HUDEP-2 (cell line): Measurements from ENCODE around the gene VEGFB.
A peak's percentile ranks its signal among the peaks of the same experiment; 100 is the strongest.

Source experiments
- DNase-seq, 76 experiments: peaks; one replicate each; lab custom pipeline; 2025; ENCODE audit not compliant: unreplicated experiment in 76 of 76; lab: John Stamatoyannopoulos, UW

The VEGFB gene

GRCh38 chr11:64258356-64258755 lies 24.0 kb downstream of the VEGFB start:
- DNase-seq: no peak

- no peak for DNase-seq
These were observed 24.7 kb downstream of the VEGFB start for GRCh38 chr11:64258946-64259532.

- no peak for DNase-seq
These were observed 25.2 kb downstream of the VEGFB start for GRCh38 chr11:64259533-64260067.

- no peak for DNase-seq
These were observed 25.8 kb downstream of the VEGFB start for GRCh38 chr11:64260147-64260708.

GRCh38 chr11:64261556-64262080 lies 27.2 kb downstream of the VEGFB start:
- DNase-seq: no peak

DNA sequence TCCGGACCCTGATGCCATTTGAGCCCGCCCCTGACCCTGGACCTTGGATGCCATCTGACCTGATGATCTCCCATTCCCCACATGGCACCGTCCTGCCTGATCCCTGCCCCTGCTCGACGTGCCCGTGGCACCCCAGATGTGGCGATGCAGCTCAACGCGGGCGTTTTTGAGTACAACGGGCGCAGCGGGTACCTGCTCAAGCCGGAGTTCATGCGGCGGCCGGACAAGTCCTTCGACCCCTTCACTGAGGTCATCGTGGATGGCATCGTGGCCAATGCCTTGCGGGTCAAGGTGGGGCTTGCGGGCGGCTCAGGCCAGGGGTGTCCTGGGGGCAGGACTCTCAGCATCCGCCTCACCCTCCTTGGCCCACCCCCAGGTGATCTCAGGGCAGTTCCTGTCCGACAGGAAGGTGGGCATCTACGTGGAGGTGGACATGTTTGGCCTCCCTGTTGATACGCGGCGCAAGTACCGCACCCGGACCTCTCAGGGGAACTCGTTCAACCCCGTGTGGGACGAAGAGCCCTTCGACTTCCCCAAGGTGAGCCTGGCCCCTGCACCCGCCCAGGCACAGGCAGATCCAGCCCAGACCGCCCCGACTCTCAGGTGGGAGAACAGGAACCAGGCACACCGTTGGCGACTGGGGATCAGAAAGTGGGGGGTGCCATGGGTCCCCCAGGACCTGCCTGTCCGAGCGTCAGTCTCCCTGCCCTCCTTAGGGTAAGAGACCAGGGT lies 28.1 kb downstream of the VEGFB start:
- no peak for DNase-seq

DNA sequence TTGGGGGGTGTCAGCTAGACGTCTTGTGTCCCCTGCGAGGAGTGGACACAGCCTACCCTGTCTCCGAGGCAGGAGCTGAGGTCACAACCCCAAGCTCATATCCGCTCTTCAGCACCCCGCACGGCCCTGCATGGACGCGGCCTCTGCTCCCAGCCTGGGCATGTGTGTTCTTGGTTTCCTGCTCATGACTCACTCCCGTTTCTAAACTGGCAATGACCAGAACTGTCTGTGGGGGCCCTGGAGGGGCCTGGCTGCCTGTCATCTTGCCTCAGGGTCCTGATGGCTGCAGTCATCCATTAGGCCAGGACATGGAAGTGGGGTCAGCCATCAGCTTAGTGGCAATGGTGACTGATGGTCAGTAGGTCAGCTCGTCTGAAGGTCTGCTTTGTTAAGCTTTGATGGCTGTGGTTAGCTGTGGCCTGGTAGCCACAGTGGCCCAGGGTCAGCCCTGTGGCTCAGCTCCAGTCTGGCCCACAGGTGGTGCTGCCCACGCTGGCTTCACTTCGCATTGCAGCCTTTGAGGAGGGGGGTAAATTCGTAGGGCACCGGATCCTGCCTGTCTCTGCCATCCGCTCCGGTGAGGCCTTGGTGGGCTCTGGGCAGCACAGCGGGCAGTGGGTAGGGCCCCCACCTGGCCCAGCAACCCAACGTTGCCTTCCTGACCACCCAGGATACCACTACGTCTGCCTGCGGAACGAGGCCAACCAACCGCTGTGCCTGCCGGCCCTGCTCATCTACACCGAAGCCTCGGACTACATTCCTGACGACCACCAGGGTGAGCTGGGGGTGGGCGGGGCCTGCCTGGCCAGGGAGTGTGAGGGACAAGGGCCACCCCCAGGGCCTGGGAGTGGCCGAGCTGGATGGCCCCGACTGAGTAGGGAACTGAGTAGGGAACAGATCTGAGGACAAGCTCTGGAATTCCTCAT lies 28.9 kb downstream of the VEGFB start:
- no peak for DNase-seq

DNA sequence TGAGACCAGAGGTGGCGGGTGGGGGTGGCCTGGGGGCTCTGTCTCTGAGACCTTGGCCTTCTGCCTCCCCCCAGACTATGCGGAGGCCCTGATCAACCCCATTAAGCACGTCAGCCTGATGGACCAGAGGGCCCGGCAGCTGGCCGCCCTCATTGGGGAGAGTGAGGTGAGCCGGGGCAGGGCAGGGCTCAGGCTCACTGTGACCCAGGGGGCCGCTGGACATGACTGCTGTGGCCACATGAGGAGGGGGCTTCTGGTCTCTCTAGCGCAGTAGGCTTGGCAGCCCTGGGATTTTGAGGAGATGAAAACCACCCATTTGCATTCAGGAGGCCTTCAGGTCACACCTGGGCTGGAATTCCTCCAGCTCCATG lies 29.5 kb downstream of the VEGFB start:
- DNase-seq: no peak

DNA sequence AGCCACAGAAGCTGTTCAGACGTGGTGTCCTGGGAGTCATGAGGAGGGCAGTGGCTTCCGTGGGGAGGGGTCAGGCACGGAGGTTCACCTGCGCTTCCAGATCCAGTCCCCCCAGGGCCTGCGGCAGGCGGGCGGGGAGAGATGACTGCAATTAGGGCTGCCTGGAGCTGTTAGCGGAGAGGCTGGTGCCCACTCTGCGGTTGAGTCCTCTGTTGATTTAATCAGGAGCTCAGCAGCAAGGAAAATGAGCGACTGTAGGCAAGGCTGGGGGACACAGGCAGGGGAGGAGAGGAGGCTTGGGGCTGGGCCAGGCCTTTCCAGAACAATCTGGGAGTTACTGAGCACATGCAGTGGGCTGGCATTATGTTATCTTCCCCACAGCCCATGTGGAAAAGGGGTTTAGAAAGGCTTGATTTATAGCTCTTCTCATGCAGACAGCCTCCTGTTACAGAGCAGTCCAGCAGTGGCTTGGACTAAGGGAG lies 30.0 kb downstream of the VEGFB start:
- DNase-seq: no peak

DNA sequence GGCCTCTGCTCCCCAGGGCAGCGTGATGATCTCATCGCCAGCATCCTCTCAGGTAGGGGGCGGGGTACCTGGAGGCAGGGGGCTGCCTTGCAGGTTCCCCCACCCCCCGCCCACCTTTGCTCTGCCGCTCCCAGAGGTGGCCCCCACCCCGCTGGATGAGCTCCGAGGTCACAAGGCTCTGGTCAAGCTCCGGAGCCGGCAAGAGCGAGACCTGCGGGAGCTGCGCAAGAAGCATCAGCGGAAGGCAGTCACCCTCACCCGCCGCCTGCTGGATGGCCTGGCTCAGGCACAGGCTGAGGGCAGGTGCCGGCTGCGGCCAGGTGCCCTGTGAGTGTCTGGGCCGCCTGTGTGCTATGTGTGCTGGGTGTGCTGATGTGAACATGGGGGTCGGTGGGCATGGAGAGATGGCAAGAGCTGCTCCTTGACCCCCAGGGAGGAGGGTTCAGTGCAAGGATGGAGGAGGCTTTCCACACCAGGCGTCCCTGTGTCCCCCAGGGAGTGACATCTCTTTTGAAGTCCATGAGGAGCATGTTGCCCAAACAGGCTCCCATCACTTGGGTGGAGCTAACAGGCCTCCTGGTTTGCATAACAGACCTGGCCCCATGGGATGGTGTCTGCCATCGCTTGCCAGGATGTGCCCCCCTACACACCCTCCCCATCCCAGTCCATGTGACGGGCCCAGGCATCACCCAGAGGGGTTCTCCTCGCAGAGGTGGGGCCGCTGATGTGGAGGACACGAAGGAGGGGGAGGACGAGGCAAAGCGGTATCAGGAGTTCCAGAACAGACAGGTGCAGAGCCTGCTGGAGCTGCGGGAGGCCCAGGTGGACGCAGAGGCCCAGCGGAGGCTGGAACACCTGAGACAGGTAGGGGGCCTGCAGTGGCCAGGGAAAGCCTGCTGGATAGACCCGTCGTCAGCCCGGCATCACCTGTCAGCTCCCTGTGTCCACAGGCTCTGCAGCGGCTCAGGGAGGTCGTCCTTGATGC lies 31.1 kb downstream of the VEGFB start:
- no peak for DNase-seq

- DNase-seq: no peak
These were observed 32.0 kb downstream of the VEGFB start for GRCh38 chr11:64266339-64266738.

DNA sequence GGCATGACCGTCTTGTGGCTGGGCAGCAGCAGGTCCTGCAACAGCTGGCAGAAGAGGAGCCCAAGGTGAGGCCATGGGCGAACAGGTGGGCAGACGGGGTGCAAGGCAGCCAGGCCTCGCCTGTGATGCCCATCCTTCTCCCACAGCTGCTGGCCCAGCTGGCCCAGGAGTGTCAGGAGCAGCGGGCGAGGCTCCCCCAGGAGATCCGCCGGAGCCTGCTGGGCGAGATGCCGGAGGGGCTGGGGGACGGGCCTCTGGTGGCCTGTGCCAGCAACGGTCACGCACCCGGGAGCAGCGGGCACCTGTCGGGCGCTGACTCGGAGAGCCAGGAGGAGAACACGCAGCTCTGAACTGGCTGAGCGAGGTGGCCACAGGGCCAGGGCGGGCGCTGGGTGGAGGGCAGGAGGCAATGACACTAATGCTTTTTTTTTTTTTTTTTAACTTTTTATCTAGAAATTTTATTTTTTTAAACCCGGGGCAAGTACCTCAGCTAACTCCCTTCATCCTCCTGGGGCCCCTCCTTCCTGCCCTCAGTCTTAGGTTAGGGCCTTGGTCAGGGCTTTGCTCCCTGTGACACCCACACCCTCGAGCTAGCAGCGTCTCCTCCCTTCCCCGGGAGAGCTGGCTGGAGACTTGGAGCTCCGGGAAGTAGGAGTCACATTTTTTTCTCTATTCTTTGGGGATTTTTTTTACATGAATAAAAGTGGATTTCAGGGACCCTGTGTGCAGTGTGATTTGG lies 33.0 kb downstream of the VEGFB start:
- DNase-seq: no peak

- peak in 45 of 76 experiments; percentile 10 to 63 (median 41) for DNase-seq
These were observed 33.9 kb downstream of the VEGFB start for GRCh38 chr11:64268025-64268892.

DNA sequence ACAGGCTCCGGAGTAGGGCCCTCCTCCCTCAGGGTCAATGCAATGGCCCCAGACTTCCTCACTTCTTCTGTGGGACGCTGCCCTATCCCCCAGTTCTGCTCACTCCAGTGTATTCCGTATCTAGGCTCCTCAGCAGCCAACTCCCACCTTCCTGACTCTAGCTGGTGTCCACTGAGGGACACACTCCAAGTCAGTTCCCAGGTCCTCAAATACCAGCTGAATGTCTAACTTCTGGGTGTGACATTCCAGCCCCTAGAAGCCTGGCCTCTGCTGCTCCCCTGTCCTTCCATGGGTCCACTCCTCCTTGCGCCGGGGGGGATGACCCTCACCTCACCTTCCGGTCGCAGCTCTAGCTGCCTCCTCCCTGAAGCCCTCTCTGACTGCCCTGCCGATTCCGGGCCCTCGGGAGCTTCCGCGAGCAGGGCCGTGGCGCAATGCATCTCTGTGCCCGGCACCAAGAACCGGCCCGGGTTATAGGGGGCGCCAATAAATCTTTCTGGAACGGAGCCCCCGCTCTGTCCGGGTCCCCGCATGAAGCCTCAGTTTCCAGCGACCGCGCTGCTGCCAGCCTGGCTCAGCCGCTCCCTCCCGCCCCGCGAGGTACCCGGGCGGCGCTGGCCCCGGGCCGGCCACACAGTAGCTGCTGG lies 34.6 kb downstream of the VEGFB start:
- peak in 48 of 76 experiments; percentile 9 to 72 (median 32) for DNase-seq

DNA sequence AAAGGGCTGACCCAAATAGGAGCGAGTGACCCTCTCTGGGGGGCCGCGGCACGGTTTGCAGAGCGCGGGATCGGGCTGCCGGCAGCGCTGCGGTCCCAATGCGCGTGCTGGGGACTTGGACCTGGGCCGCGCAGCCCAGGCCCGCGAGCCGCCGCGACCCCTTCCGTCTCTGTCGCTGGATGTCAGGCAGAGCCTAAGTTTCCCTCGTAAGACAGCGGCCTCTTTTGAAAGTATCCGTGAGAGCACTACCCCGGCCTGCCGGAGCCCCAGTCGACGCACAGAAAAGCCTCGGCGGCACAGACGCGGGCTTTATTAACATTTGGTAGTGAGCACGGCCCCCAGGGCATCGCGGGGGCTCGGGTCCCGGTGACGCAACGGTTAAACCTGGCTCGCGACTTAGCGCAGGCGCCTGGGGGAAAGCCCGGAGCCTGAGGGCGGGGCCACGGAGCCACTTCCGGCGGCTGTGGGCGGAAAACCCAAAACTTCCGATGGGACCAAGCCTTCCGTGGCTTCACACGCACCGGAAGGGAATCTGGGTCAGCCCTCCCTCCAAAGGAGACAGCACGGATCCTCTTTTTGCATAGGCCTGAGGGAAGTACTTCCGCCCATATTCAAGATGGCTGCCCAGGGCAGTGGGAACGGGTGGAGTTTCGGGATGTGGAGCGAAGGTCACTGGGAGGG lies 35.3 kb downstream of the VEGFB start:
- peak in 75 of 76 experiments; percentile 71 to 99 (median 97) for DNase-seq

- no peak for DNase-seq
These were observed 40.8 kb downstream of the VEGFB start for GRCh38 chr11:64275031-64275800.
